Thoracic aorta (tissue), 2 donors: Measurements from ENCODE around the gene SHROOM4. TPM values are rescaled to one million over a fixed set of nuclear protein-coding genes. Genes with fewer than 3 reads are reported as not detected.
A peak's percentile ranks its signal among the peaks of the same experiment; 100 is the strongest.

Experiments used
- ATAC-seq: fragments of 150-250 bp; one replicate; pipeline ENCODE4 v1.8.0; 2017; ENCODE audit warnings: low read depth; ENCODE audit not compliant: insufficient number of reproducible peaks, low FRiP score
- DNase-seq: peaks from one replicate; pipeline ENCODE4 v3.0.0-alpha.2; 2020; ENCODE audit warnings: low spot score
- H3K27ac ChIP-seq, 2 donors: fragments of 200-600 bp; sonication (generic); 1 replicate in 1 of 2; 2 replicates in 1 of 2; pipeline ENCODE4 v1.5.1; 2016; ENCODE audit warnings: mild to moderate bottlenecking in 2 of 2, moderate library complexity in 2 of 2
- H3K27me3 ChIP-seq: fragments of 200-600 bp; sonication (generic); replicated peaks from 2 replicates; pipeline ENCODE4 v1.6.0; 2016; ENCODE audit warnings: mild to moderate bottlenecking; ENCODE audit not compliant: insufficient read depth
- H3K36me3 ChIP-seq: fragments of 200-600 bp; sonication (generic); one replicate; pipeline ENCODE4 v1.5.1; 2016
- H3K4me1 ChIP-seq, 2 donors: fragments of 200-600 bp; sonication (generic); 1 replicate in 1 of 2; 2 replicates in 1 of 2; pipeline versions ENCODE4 v1.5.1 to v1.6.0; 2016; ENCODE audit warnings: low read depth in 2 of 2, mild to moderate bottlenecking in 1 of 2; ENCODE audit not compliant: control insufficient read depth in 1 of 2
- H3K4me3 ChIP-seq: fragments of 200-600 bp; sonication (generic); 2 replicates; pipeline ENCODE4 v1.5.1; 2016; ENCODE audit warnings: mild to moderate bottlenecking
- H3K9me3 ChIP-seq: fragments of 200-600 bp; sonication (generic); 2 replicates; pipeline ENCODE4 v1.5.1; 2016
- CTCF ChIP-seq: fragments of 200-600 bp; sonication (generic); IDR thresholded peaks from one replicate; pipeline ENCODE4 v1.5.1; 2019; ENCODE audit warnings: antibody characterized with exemption
- total RNA-seq, 2 donors: library from RNA; depleted of rRNA; stranded (reverse); fragments of >200 nt; gene quantifications; one replicate each; pipeline versions ENCODE4 v1.1.0 to v1.2.3, GENCODE V29; 2016

Gene SHROOM4
- total RNA-seq = 10 to 100 TPM; 16.0 to 24.2 TPM

- no peaks in the 10 kb centered on the region for H3K9me3 ChIP-seq
- peak within 1 kb of the TSS; percentile 47 to 69 for H3K27ac ChIP-seq
- DNase-seq = no peak
- no peaks in the 10 kb centered on the region for H3K36me3 ChIP-seq
- H3K27me3 ChIP-seq = no peaks in the 10 kb centered on the region
- H3K4me1 ChIP-seq = no peaks in the 10 kb centered on the region
- no peak for TF ChIP-seq CTCF
- H3K4me3 ChIP-seq = peak within 1 kb of the TSS; percentile 77
- peak; percentile 73 for ATAC-seq
Measured at GRCh38 chrX:50813843-50814661, at the start of gene SHROOM4. Gene SHROOM4 (minus strand): TSS chrX:50814194. CDS start chrX:50814018, 176 bp downstream.

- H3K36me3 ChIP-seq = no peaks in the 10 kb centered on the region
- TF ChIP-seq CTCF = no peak
- no peaks in the 10 kb centered on the region for H3K9me3 ChIP-seq
- H3K27ac ChIP-seq = no peak overlapping the region
- DNase-seq (no peak), ATAC-seq (no peak)
- no peak overlapping the region for H3K4me3 ChIP-seq
- H3K27me3 ChIP-seq = no peaks in the 10 kb centered on the region
- no peaks in the 10 kb centered on the region for H3K4me1 ChIP-seq
Measured at GRCh38 chrX:50863471-50863870, 49.5 kb upstream of the SHROOM4 start.

- H3K27ac ChIP-seq = no peak overlapping the region
- no peaks in the 10 kb centered on the region for H3K4me1 ChIP-seq
- no peak overlapping the region for H3K4me3 ChIP-seq
- no peaks in the 10 kb centered on the region for H3K9me3 ChIP-seq
- ATAC-seq (no peak), DNase-seq (no peak)
- no peaks in the 10 kb centered on the region for H3K36me3 ChIP-seq
- no peak for TF ChIP-seq CTCF
- H3K27me3 ChIP-seq = no peaks in the 10 kb centered on the region
Measured at GRCh38 chrX:50860518-50860917, 46.5 kb upstream of the SHROOM4 start.

GRCh38 chrX:50858548-50858947, 44.6 kb upstream of the SHROOM4 start:
- H3K9me3 ChIP-seq = no peaks in the 10 kb centered on the region
- no peaks in the 10 kb centered on the region for H3K4me1 ChIP-seq

GRCh38 chrX:50853399-50853798, 39.4 kb upstream of the SHROOM4 start:
- Histone ChIP-seq H3K27ac (no peak overlapping the region), H3K36me3 (no peaks in the 10 kb centered on the region), H3K27me3 (no peaks in the 10 kb centered on the region), H3K9me3 (no peaks in the 10 kb centered on the region), H3K4me3 (no peak overlapping the region), H3K4me1 (no peaks in the 10 kb centered on the region)
- DNase-seq (no peak), ATAC-seq (no peak)
- TF ChIP-seq CTCF = no peak

More at GRCh38 chrX:50858548-50858947, 44.6 kb upstream of the SHROOM4 start:
- no peak for TF ChIP-seq CTCF
- ATAC-seq (no peak), DNase-seq (no peak)
- no peaks in the 10 kb centered on the region for H3K36me3 ChIP-seq
- H3K4me3 ChIP-seq = no peak overlapping the region
- no peak overlapping the region for H3K27ac ChIP-seq
- no peaks in the 10 kb centered on the region for H3K27me3 ChIP-seq
